HUES64 (cell line): Measurements from ENCODE around the gene ZNF784.

Experiments used
- H3K27ac ChIP-seq: 2 replicates; pipeline ENCODE4 v1.7.0; 2013; ENCODE audit warnings: low read depth, low read length, inconsistent platforms
- H3K27me3 ChIP-seq: 2 replicates; pipeline ENCODE4 v1.6.1; 2013; ENCODE audit warnings: mild to moderate bottlenecking, low read length; ENCODE audit not compliant: insufficient read depth
- H3K36me3 ChIP-seq: 2 replicates; pipeline ENCODE4 v1.6.1; 2013; ENCODE audit warnings: mild to moderate bottlenecking, low read length; ENCODE audit not compliant: insufficient read depth
- H3K4me1 ChIP-seq: 2 replicates; pipeline ENCODE4 v1.6.1; 2013; ENCODE audit warnings: mild to moderate bottlenecking, low read length, moderate library complexity; ENCODE audit not compliant: insufficient read depth
- H3K4me3 ChIP-seq: 2 replicates; pipeline ENCODE4 v1.5.1; 2013; ENCODE audit warnings: mild to moderate bottlenecking, low read length, moderate library complexity
- H3K9ac ChIP-seq: 2 replicates; pipeline ENCODE4 v1.6.1; 2013; ENCODE audit warnings: mild to moderate bottlenecking, low read depth, low read length
- H3K9me3 ChIP-seq: 2 replicates; pipeline ENCODE4 v1.6.1; 2013; ENCODE audit warnings: low read depth, low read length; ENCODE audit not compliant: insufficient read depth
- WGBS: fragments of 150-250, 120-280 bp; methylation state at CpG from one replicate; pipeline ENCODE4 v1.1.7; 2013; ENCODE audit warnings: missing lambda C conversion rate; 5-methylcytosine and 5-hydroxymethylcytosine counted together

Gene ZNF784

GRCh38 chr19:55655648-55656040 is 31.3 kb upstream of the ZNF784 start:
- Histone ChIP-seq H3K36me3 (peaks cover 23% of the 10 kb centered on the region), H3K4me3 (peak overlapping the region; percentile 78), H3K9ac (peak overlapping the region; percentile 100), H3K9me3 (no peaks in the 10 kb centered on the region), H3K27ac (peak overlapping the region; percentile 100), H3K4me1 (peaks cover 23% of the 10 kb centered on the region; the same call in 1 of the 2 replicates), H3K27me3 (no peaks in the 10 kb centered on the region)
- WGBS, result under 1% methylated on average over 19 of the region's 19 CpGs

- no peaks in the 10 kb centered on the region for H3K27me3 ChIP-seq
- H3K27ac ChIP-seq, result peak within 1 kb of the TSS; percentile 100
- H3K4me3 ChIP-seq, result peak within 1 kb of the TSS; percentile 78
- under 1% methylated on average over 86 of the region's 95 CpGs for WGBS
- peaks cover 19% of the 10 kb centered on the region for H3K36me3 ChIP-seq
- peak within 1 kb of the TSS; percentile 100 for H3K9ac ChIP-seq
- peaks cover 23% of the 10 kb centered on the region; the same call in 1 of the 2 replicates for H3K4me1 ChIP-seq
- no peaks in the 10 kb centered on the region for H3K9me3 ChIP-seq
These were observed 30.7 kb upstream of the ZNF784 start, which contains the start of gene U2AF2 for GRCh38 chr19:55654868-55655647. U2AF2 (plus strand) TSS chr19:55655035; CDS start chr19:55655105, 70 bp downstream.

GRCh38 chr19:55654323-55654867 is 30.0 kb upstream of the ZNF784 start:
- H3K27ac ChIP-seq, result peak overlapping the region; percentile 99
- peaks cover 23% of the 10 kb centered on the region; the same call in 1 of the 2 replicates for H3K4me1 ChIP-seq
- H3K4me3 ChIP-seq, result peak overlapping the region; percentile 78
- no peaks in the 10 kb centered on the region for H3K27me3 ChIP-seq
- H3K9me3 ChIP-seq, result no peaks in the 10 kb centered on the region
- peaks cover 14% of the 10 kb centered on the region for H3K36me3 ChIP-seq
- peak overlapping the region; percentile 100 for H3K9ac ChIP-seq
- WGBS, result under 1% methylated on average over 51 of the region's 52 CpGs

GRCh38 chr19:55653651-55654322 is 29.4 kb upstream of the ZNF784 start:
- peak overlapping the region; percentile 78 for H3K4me3 ChIP-seq
- peak overlapping the region; percentile 100 for H3K9ac ChIP-seq
- H3K27ac ChIP-seq, result peak overlapping the region; percentile 99
- no peaks in the 10 kb centered on the region for H3K27me3 ChIP-seq
- WGBS, result under 1% methylated on average over 57 of the region's 57 CpGs
- peaks cover 23% of the 10 kb centered on the region; the same call in 1 of the 2 replicates for H3K4me1 ChIP-seq
- no peaks in the 10 kb centered on the region for H3K9me3 ChIP-seq
- peaks cover 10% of the 10 kb centered on the region for H3K36me3 ChIP-seq

- Histone ChIP-seq H3K9ac (no peak overlapping the region; the same call in 1 of the 2 replicates), H3K4me1 (peaks cover 13% of the 10 kb centered on the region; the same call in 1 of the 2 replicates), H3K27ac (no peak overlapping the region), H3K4me3 (peak overlapping the region; percentile 78), H3K36me3 (peaks cover 7% of the 10 kb centered on the region), H3K27me3 (no peaks in the 10 kb centered on the region), H3K9me3 (no peaks in the 10 kb centered on the region)
- WGBS, result 63% methylated on average over 71 of the region's 71 CpGs
These were observed 28.2 kb upstream of the ZNF784 start for GRCh38 chr19:55652311-55653128.

- Histone ChIP-seq H3K4me1 (peaks cover 3% of the 10 kb centered on the region; the same call in 1 of the 2 replicates), H3K9ac (no peak overlapping the region), H3K27ac (no peak overlapping the region), H3K27me3 (no peaks in the 10 kb centered on the region), H3K36me3 (no peaks in the 10 kb centered on the region), H3K4me3 (no peak overlapping the region), H3K9me3 (no peaks in the 10 kb centered on the region)
- WGBS, result 84% methylated on average over 18 of the region's 18 CpGs
These were observed 26.9 kb upstream of the ZNF784 start for GRCh38 chr19:55651236-55651635.

GRCh38 chr19:55650602-55651230 is 26.4 kb upstream of the ZNF784 start:
- Histone ChIP-seq H3K4me3 (no peak overlapping the region), H3K36me3 (peaks cover 1% of the 10 kb centered on the region), H3K9me3 (no peaks in the 10 kb centered on the region), H3K9ac (no peak overlapping the region), H3K27ac (no peak overlapping the region), H3K4me1 (peaks cover 2% of the 10 kb centered on the region; the same call in 1 of the 2 replicates), H3K27me3 (no peaks in the 10 kb centered on the region)
- WGBS, result 91% methylated on average over 17 of the region's 17 CpGs

- Histone ChIP-seq H3K4me1 (peaks cover 2% of the 10 kb centered on the region; the same call in 1 of the 2 replicates), H3K4me3 (no peak overlapping the region), H3K27me3 (no peaks in the 10 kb centered on the region), H3K36me3 (peaks cover 7% of the 10 kb centered on the region), H3K27ac (no peak overlapping the region), H3K9me3 (no peaks in the 10 kb centered on the region), H3K9ac (no peak overlapping the region)
- 96% methylated on average over 4 of the region's 4 CpGs for WGBS
These were observed 25.8 kb upstream of the ZNF784 start for GRCh38 chr19:55650126-55650557.

GRCh38 chr19:55649268-55650125 is 25.1 kb upstream of the ZNF784 start:
- no peak overlapping the region for H3K4me3 ChIP-seq
- 89% methylated on average over 17 of the region's 17 CpGs for WGBS

More at GRCh38 chr19:55649268-55650125, 25.1 kb upstream of the ZNF784 start:
- no peaks in the 10 kb centered on the region for H3K27me3 ChIP-seq
- H3K9ac ChIP-seq, result no peak overlapping the region
- H3K27ac ChIP-seq, result no peak overlapping the region
- H3K4me1 ChIP-seq, result peaks cover 2% of the 10 kb centered on the region; the same call in 1 of the 2 replicates
- no peaks in the 10 kb centered on the region for H3K9me3 ChIP-seq
- H3K36me3 ChIP-seq, result peaks cover 13% of the 10 kb centered on the region
